K562 (cell line): ENCODE results near the gene C5AR2. TPM values are rescaled to one million over a fixed set of nuclear protein-coding genes. Genes with fewer than 3 reads are reported as not detected.
A peak's percentile ranks its signal among the peaks of the same experiment; 100 is the strongest.
"Not testable (repeated sequence)": the region's sequence is repeated elsewhere in the genome, so short reads cannot be mapped to it uniquely, and the experiment has no call there.

Experiments used
- ATAC-seq: fragments of 200-7000 bp; cut with Tn5 transposase; 3 replicates; pipeline ENCODE4 v1.9.1; 2020; ENCODE audit warnings: moderate library complexity
- BruUV-seq: library from RNA; stranded (reverse); fragments of 400-500 nt; replicated peaks from 2 replicates; lab custom pipeline; 2021; lab: Mats Ljungman, UMichigan
- CTCF ChIA-PET: fragments of 300-600 bp; formaldehyde crosslinking; extraction: SDS; loops from one replicate; lab custom pipeline; 2021; ENCODE audit warnings: low intra/inter-chr PET ratio; lab: Yijun Ruan, JAX
- POLR2A ChIA-PET: fragments of 300-600, 350-650 bp; sonication (Branson Sonifier 250); formaldehyde crosslinking; extraction: SDS; loops from one replicate; lab custom pipeline; 2021; ENCODE audit warnings: antibody characterized with exemption, inconsistent platforms; lab: Yijun Ruan, JAX
- DNase-seq, 4 experiments: peaks; one replicate each; pipeline versions ENCODE4 v3.0.0 to v3.0.0-alpha.2; 2011 to 2018; ENCODE audit warnings: low spot score in 3 of 4, mixed read lengths in 3 of 4; ENCODE audit errors: extremely low read depth in 1 of 4
- FAIRE-seq: peaks from 2 replicates; lab custom pipeline; 2011; peaks lifted over from hg19 to GRCh38; lab: Jason Lieb, UNC
- H2AFZ ChIP-seq: 2 replicates; pipeline ENCODE4 v1.6.0; 2011; ENCODE audit warnings: low read depth, low read length, control low read depth, inconsistent platforms
- H3K27ac ChIP-seq: fragments of 200-600 bp; 3 replicates; pipeline ENCODE4 v1.8.0; 2011; ENCODE audit warnings: low read depth, mild to moderate bottlenecking, control low read depth, inconsistent platforms, low read length, moderate library complexity, mixed read lengths; ENCODE audit errors: extremely low read depth
- H3K27me3 ChIP-seq, 2 experiments: fragments of 300-600 bp in 1 of 2; 2 replicates in 1 of 2; 3 replicates in 1 of 2; pipeline versions ENCODE4 v1.6.0 to v1.8.0; 2011; ENCODE audit warnings: inconsistent platforms in 2 of 2, low read length in 2 of 2, mild to moderate bottlenecking in 1 of 2, mixed read lengths in 1 of 2, moderate library complexity in 1 of 2; ENCODE audit not compliant: control insufficient read depth in 2 of 2, insufficient read depth in 2 of 2
- H3K36me3 ChIP-seq: fragments of 300-600 bp; 3 replicates; pipeline ENCODE4 v1.8.0; 2011; ENCODE audit warnings: mild to moderate bottlenecking, low read length, inconsistent platforms; ENCODE audit not compliant: control insufficient read depth, insufficient read depth
- H3K4me1 ChIP-seq, 2 experiments: fragments of 200-600 bp in 1 of 2; replicated peaks in 1 of 2; 2 replicates in 1 of 2; 3 replicates in 1 of 2; pipeline versions ENCODE4 v1.5.1 to v1.8.0; 2011; ENCODE audit warnings: inconsistent platforms in 2 of 2, low read length in 2 of 2, mild to moderate bottlenecking in 1 of 2, mixed read lengths in 1 of 2, moderate library complexity in 1 of 2; ENCODE audit not compliant: control insufficient read depth in 2 of 2, insufficient read depth in 2 of 2
- H3K4me2 ChIP-seq: 2 replicates; pipeline ENCODE4 v1.6.1; 2011; ENCODE audit warnings: low read length, control low read depth, inconsistent platforms, mixed read lengths; ENCODE audit not compliant: insufficient read depth
- H3K4me3 ChIP-seq: fragments of 200-600 bp; sonication (generic), shearing (Covaris generic); 2 replicates; pipeline ENCODE4 v1.5.1; 2016; ENCODE audit warnings: control low read depth, inconsistent platforms
- H3K79me2 ChIP-seq: fragments of 200-600 bp; 3 replicates; pipeline ENCODE4 v1.8.0; 2011; ENCODE audit warnings: low read length, inconsistent platforms; ENCODE audit not compliant: control insufficient read depth, insufficient read depth
- H3K9ac ChIP-seq, 2 experiments: 2 replicates each; pipeline versions ENCODE4 v1.6.0 to v1.6.1; 2011; ENCODE audit warnings: low read depth in 2 of 2, low read length in 2 of 2, control low read depth in 1 of 2, inconsistent platforms in 1 of 2, mild to moderate bottlenecking in 1 of 2, mixed read lengths in 1 of 2; ENCODE audit not compliant: insufficient read depth in 1 of 2
- H3K9me1 ChIP-seq: one replicate; pipeline ENCODE4 v1.6.0; 2011; ENCODE audit warnings: inconsistent platforms, mild to moderate bottlenecking, low read length, moderate library complexity; ENCODE audit not compliant: control insufficient read depth, insufficient read depth
- H3K9me3 ChIP-seq: replicated peaks from 2 replicates; pipeline ENCODE4 v1.5.1; 2011; ENCODE audit warnings: low read depth, low read length, inconsistent platforms; ENCODE audit not compliant: control insufficient read depth, insufficient read depth
- H4K20me1 ChIP-seq: replicated peaks from 2 replicates; pipeline ENCODE4 v1.6.1; 2011; ENCODE audit warnings: low read length, inconsistent platforms, mixed read lengths; ENCODE audit not compliant: control insufficient read depth, insufficient read depth
- CHD1 ChIP-seq: fragments of 200-600 bp; sonication (generic); IDR thresholded peaks from one replicate; pipeline ENCODE4 v1.6.1; 2012; ENCODE audit warnings: mild to moderate bottlenecking, moderate library complexity, low read length, inconsistent platforms
- POLR2A ChIP-seq: fragments of 450-650 bp; conservative IDR thresholded peaks from 2 replicates; pipeline ENCODE4 v1.6.1; 2016
- RBM25 ChIP-seq: fragments of 200-400 bp; formaldehyde crosslinking; IDR thresholded peaks from 2 replicates; pipeline ENCODE4 v1.6.1; 2018; ENCODE audit warnings: low read length, low read depth, moderate library complexity; ENCODE audit not compliant: severe bottlenecking
- SMARCA5 ChIP-seq: fragments of 450-650 bp; IDR thresholded peaks from 2 replicates; pipeline ENCODE4 v1.6.1; 2016
- ZNF121 ChIP-seq: sonication (generic); formaldehyde crosslinking; conservative IDR thresholded peaks from 2 replicates; pipeline ENCODE4 v1.8.0; 2022; ENCODE audit warnings: missing genetic modification reagents
- WGBS: fragments of 100-300 bp; shearing (Covaris generic); methylation state at CpG from one replicate; pipeline ENCODE4 v1.1.6; 2016; ENCODE audit warnings: low coverage, mixed read lengths; ENCODE audit not compliant: insufficient coverage; ENCODE audit errors: missing lambda C conversion rate; 5-methylcytosine and 5-hydroxymethylcytosine counted together
- in situ Hi-C: fragments of 300-500 bp; cut with MboI; formaldehyde crosslinking; loops from 4 replicates; pipeline ENCODE4 v1.15.0; 2018; ENCODE audit warnings: inconsistent platforms, mixed read lengths
- intact Hi-C: fragments of 100-400 bp; cut with micrococcal nuclease; formaldehyde crosslinking; loops from 2 replicates; pipeline ENCODE4 v1.14.2; 2022
- polyA plus RNA-seq, 8 experiments: library from polyadenylated mRNA; depleted of rRNA in 4 of 8; stranded (reverse) in 5 of 8; unstranded in 3 of 8; fragments of >200 nt; fragmentation: Nextera tagmentation in 2 of 8; fragmentation: Illumina TruSeq in 1 of 8; extraction: Ambion mirVana in 2 of 8; extraction: Trizol in 1 of 8; gene quantifications; 2 replicates each; pipeline versions ENCODE4 v1.2.1 to v1.2.3, GENCODE V29; 2011 to 2014; ENCODE audit warnings: inconsistent platforms in 1 of 8, missing spikeins in 1 of 8
- total RNA-seq, 7 experiments: library from RNA; depleted of rRNA in 6 of 7; stranded (reverse); fragments of >200 nt in 6 of 7; fragmentation: Illumina TruSeq in 2 of 7; extraction: Trizol in 2 of 7; gene quantifications; 2 replicates each; pipeline versions ENCODE4 v1.2.1 to v1.2.3, GENCODE V29; 2011 to 2021; ENCODE audit warnings: low replicate concordance in 1 of 7
- TF ChIP-seq, protein P1 (sequence below), 2 experiments: fragments of 450-650 bp in 1 of 2; IDR thresholded peaks; 2 replicates each; pipeline ENCODE4 v1.6.1; 2011 to 2017; ENCODE audit warnings: low read depth in 2 of 2, antibody characterized with exemption in 1 of 2, borderline replicate concordance in 1 of 2, low read length in 1 of 2, mild to moderate bottlenecking in 1 of 2, mixed read lengths in 1 of 2; ENCODE audit not compliant: control insufficient read depth in 1 of 2

Gene C5AR2
- total and polyA plus RNA-seq, 9 of the 15 experiments (the other 6 are each of a cell fraction or from before 2014, with no cell fraction given) = 0.01 to 1.1 (median 0.13) TPM

GRCh38 chr19:47381653-47382279 lies 49.8 kb downstream of the C5AR2 start (continued):
- TF ChIP-seq CHD1 = no peak

GRCh38 chr19:47383890-47384289 lies 51.9 kb downstream of the C5AR2 start:
- peak; percentile 79 for TF ChIP-seq ZNF121
- 0 out of 2 replicates have a peak, but pooled peaks have one; percentile 36 for TF ChIP-seq SMARCA5
- peak; percentile 16 for TF ChIP-seq RBM25
- TF ChIP-seq, protein P1, sequence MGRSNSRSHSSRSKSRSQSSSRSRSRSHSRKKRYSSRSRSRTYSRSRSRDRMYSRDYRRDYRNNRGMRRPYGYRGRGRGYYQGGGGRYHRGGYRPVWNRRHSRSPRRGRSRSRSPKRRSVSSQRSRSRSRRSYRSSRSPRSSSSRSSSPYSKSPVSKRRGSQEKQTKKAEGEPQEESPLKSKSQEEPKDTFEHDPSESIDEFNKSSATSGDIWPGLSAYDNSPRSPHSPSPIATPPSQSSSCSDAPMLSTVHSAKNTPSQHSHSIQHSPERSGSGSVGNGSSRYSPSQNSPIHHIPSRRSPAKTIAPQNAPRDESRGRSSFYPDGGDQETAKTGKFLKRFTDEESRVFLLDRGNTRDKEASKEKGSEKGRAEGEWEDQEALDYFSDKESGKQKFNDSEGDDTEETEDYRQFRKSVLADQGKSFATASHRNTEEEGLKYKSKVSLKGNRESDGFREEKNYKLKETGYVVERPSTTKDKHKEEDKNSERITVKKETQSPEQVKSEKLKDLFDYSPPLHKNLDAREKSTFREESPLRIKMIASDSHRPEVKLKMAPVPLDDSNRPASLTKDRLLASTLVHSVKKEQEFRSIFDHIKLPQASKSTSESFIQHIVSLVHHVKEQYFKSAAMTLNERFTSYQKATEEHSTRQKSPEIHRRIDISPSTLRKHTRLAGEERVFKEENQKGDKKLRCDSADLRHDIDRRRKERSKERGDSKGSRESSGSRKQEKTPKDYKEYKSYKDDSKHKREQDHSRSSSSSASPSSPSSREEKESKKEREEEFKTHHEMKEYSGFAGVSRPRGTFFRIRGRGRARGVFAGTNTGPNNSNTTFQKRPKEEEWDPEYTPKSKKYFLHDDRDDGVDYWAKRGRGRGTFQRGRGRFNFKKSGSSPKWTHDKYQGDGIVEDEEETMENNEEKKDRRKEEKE (IDR thresholded peaks at IDR 0.05; ENCODE audit: borderline replicate concordance in 1 of 2, control insufficient read depth in 1 of 2, low read depth in 2 of 2, low read length in 1 of 2) = 0 out of 4 replicates have a peak, but pooled peaks of 1 of the 2 experiments have one; percentile 30
- peak; percentile 37; the same call in 1 of the 2 replicates for TF ChIP-seq POLR2A
- H2AFZ ChIP-seq, DNase-seq, H3K9me1 ChIP-seq, H3K27me3 ChIP-seq, in situ Hi-C loops, H3K79me2 ChIP-seq, H3K4me3 ChIP-seq, H4K20me1 ChIP-seq, ATAC-seq, H3K4me1 ChIP-seq, H3K9ac ChIP-seq, CTCF ChIA-PET, BruUV-seq, intact Hi-C loops, H3K9me3 ChIP-seq, FAIRE-seq: not testable (repeated sequence)
- Histone ChIP-seq H3K36me3 (peaks cover 35% of the 10 kb centered on the region; the same call in 2 of the 3 replicates), H3K27ac (peak overlapping the region; percentile 35; the same call in 1 of the 3 replicates), H3K4me2 (0 out of 2 replicates have a peak overlapping the region, but pooled peaks have one; percentile 23)
- POLR2A ChIA-PET = interaction anchor here (0.6 kb wide), 1 partner anchor 147 kb away, joined by 3 read pairs; no protein-coding TSS in a partner anchor
- WGBS = 26% methylated on average over 5 of the region's 5 CpGs
